HEK293 (cell line): ENCODE results near the gene KLHL18.
"Not testable (repeated sequence)": the region's sequence is repeated elsewhere in the genome, so short reads cannot be mapped to it uniquely, and the experiment has no call there.

Experiments used
- CTCF ChIA-PET: fragments of 350-600 bp; formaldehyde crosslinking; extraction: SDS; loops from one replicate; lab custom pipeline; 2021; ENCODE audit warnings: antibody characterized with exemption; lab: Yijun Ruan, JAX
- POLR2A ChIA-PET: fragments of 300-600 bp; formaldehyde crosslinking; extraction: SDS; loops from one replicate; lab custom pipeline; 2020; ENCODE audit warnings: antibody characterized with exemption, inconsistent platforms; lab: Yijun Ruan, JAX
- H3K27ac ChIP-seq: fragments of 200-500 bp; sonication (Bioruptor generic); 2 replicates; pipeline ENCODE4 v1.5.1; 2014; ENCODE audit warnings: low read depth, low read length, control low read depth, inconsistent platforms; ENCODE audit errors: extremely low read depth
- H3K36me3 ChIP-seq, 2 experiments: fragments of 200-500 bp in 1 of 2; sonication (Bioruptor generic) in 1 of 2; 1 replicate in 1 of 2; 2 replicates in 1 of 2; pipeline ENCODE4 v1.5.1; 2014 to 2017; ENCODE audit warnings: inconsistent platforms in 2 of 2, low read length in 2 of 2; ENCODE audit not compliant: control insufficient read depth in 2 of 2, insufficient read depth in 1 of 2
- H3K4me1 ChIP-seq: fragments of 200-500 bp; sonication (Bioruptor generic); 2 replicates; pipeline ENCODE4 v1.5.1; 2014; ENCODE audit warnings: mild to moderate bottlenecking, low read length, inconsistent platforms; ENCODE audit not compliant: control insufficient read depth, insufficient read depth
- H3K4me3 ChIP-seq: 2 replicates; pipeline ENCODE4 v1.5.1; 2011; ENCODE audit warnings: low read depth, mild to moderate bottlenecking, control low read depth, low read length, moderate library complexity
- H3K9me3 ChIP-seq: fragments of 200-500 bp; sonication (Bioruptor generic); 2 replicates; pipeline ENCODE4 v1.5.1; 2014; ENCODE audit warnings: low read depth, low read length, inconsistent platforms; ENCODE audit not compliant: control insufficient read depth, insufficient read depth
- GLI2 ChIP-seq: fragments of 450-650 bp; formaldehyde crosslinking; IDR thresholded peaks from 2 replicates; pipeline ENCODE4; 2017; ENCODE audit warnings: missing biosample characterization, missing genetic modification characterization, low read depth, borderline replicate concordance
- GLIS1 ChIP-seq: fragments of 450-650 bp; formaldehyde crosslinking; IDR thresholded peaks from 2 replicates; pipeline ENCODE4 v1.5.1; 2016; ENCODE audit warnings: missing biosample characterization, missing genetic modification characterization
- HOXA7 ChIP-seq: sonication (generic); formaldehyde crosslinking; IDR thresholded peaks from 2 replicates; pipeline ENCODE4 v1.8.1; 2022; ENCODE audit warnings: missing genetic modification reagents, borderline replicate concordance
- MEIS1 ChIP-seq: sonication (generic); formaldehyde crosslinking; IDR thresholded peaks from 2 replicates; pipeline ENCODE4 v1.8.1; 2022; ENCODE audit warnings: missing genetic modification reagents, mild to moderate bottlenecking, borderline replicate concordance
- MYNN ChIP-seq: fragments of 450-650 bp; formaldehyde crosslinking; IDR thresholded peaks from 2 replicates; pipeline ENCODE4 v1.5.1; 2016; ENCODE audit warnings: missing biosample characterization, missing genetic modification characterization, borderline replicate concordance
- SP7 ChIP-seq: fragments of 450-650 bp; formaldehyde crosslinking; IDR thresholded peaks from 2 replicates; pipeline ENCODE4 v1.5.1; 2016; ENCODE audit warnings: missing biosample characterization, missing genetic modification characterization
- ZBTB8A ChIP-seq: fragments of 450-650 bp; formaldehyde crosslinking; IDR thresholded peaks from 2 replicates; pipeline ENCODE4 v1.5.1; 2016; ENCODE audit warnings: missing biosample characterization, missing genetic modification characterization
- ZFHX2 ChIP-seq: fragments of 450-650 bp; formaldehyde crosslinking; conservative IDR thresholded peaks from 2 replicates; pipeline ENCODE4 v1.5.1; 2016; ENCODE audit warnings: missing biosample characterization, missing genetic modification characterization
- ZNF175 ChIP-seq: fragments of 450-650 bp; formaldehyde crosslinking; IDR thresholded peaks from 2 replicates; pipeline ENCODE4 v1.5.1; 2016; ENCODE audit warnings: missing biosample characterization, missing genetic modification characterization
- ZNF184 ChIP-seq: fragments of 450-650 bp; IDR thresholded peaks from 2 replicates; pipeline ENCODE4 v1.5.1; 2018; ENCODE audit warnings: missing biosample characterization, mild to moderate bottlenecking, missing genetic modification characterization
- ZNF202 ChIP-seq: fragments of 450-650 bp; formaldehyde crosslinking; IDR thresholded peaks from 2 replicates; pipeline ENCODE4 v1.5.1; 2016; ENCODE audit warnings: missing biosample characterization, missing genetic modification characterization, borderline replicate concordance
- ZNF214 ChIP-seq: fragments of 450-650 bp; formaldehyde crosslinking; IDR thresholded peaks from 2 replicates; pipeline ENCODE4 v1.5.1; 2017; ENCODE audit warnings: missing biosample characterization, mild to moderate bottlenecking, missing genetic modification characterization, borderline replicate concordance
- ZNF324 ChIP-seq: fragments of 450-650 bp; formaldehyde crosslinking; IDR thresholded peaks from 2 replicates; pipeline ENCODE4 v1.5.1; 2016; ENCODE audit warnings: missing biosample characterization, missing genetic modification characterization
- ZNF350 ChIP-seq: fragments of 450-650 bp; formaldehyde crosslinking; IDR thresholded peaks from 2 replicates; pipeline ENCODE4 v1.5.0; 2017; ENCODE audit warnings: missing biosample characterization, mild to moderate bottlenecking, missing genetic modification characterization
- ZNF366 ChIP-seq: fragments of 450-650 bp; formaldehyde crosslinking; conservative IDR thresholded peaks from 2 replicates; pipeline ENCODE4 v1.5.1; 2016; ENCODE audit warnings: missing biosample characterization, missing genetic modification characterization
- ZNF404 ChIP-seq: fragments of 450-650 bp; formaldehyde crosslinking; IDR thresholded peaks from 2 replicates; pipeline ENCODE4 v1.5.1; 2017; ENCODE audit warnings: missing biosample characterization, missing genetic modification characterization
- ZNF423 ChIP-seq: fragments of 450-650 bp; formaldehyde crosslinking; IDR thresholded peaks from 2 replicates; pipeline ENCODE4 v1.5.1; 2016; ENCODE audit warnings: missing biosample characterization, missing genetic modification characterization
- ZNF529 ChIP-seq: fragments of 450-650 bp; formaldehyde crosslinking; IDR thresholded peaks from 2 replicates; pipeline ENCODE4 v1.5.1; 2017; ENCODE audit warnings: missing genetic modification characterization, missing biosample characterization; ENCODE audit not compliant: insufficient replicate concordance
- ZNF544 ChIP-seq: fragments of 450-650 bp; formaldehyde crosslinking; IDR thresholded peaks from 2 replicates; pipeline ENCODE4 v1.5.0; 2017; ENCODE audit warnings: missing biosample characterization, missing genetic modification characterization
- ZNF571 ChIP-seq: fragments of 450-650 bp; formaldehyde crosslinking; IDR thresholded peaks from 2 replicates; pipeline ENCODE4 v1.5.0; 2017; ENCODE audit warnings: missing biosample characterization, missing genetic modification characterization
- ZNF629 ChIP-seq: fragments of 450-650 bp; formaldehyde crosslinking; IDR thresholded peaks from 2 replicates; pipeline ENCODE4 v1.5.1; 2017; ENCODE audit warnings: missing biosample characterization, missing genetic modification characterization
- ZNF785 ChIP-seq: fragments of 450-650 bp; formaldehyde crosslinking; IDR thresholded peaks from 2 replicates; pipeline ENCODE4 v1.5.1; 2016; ENCODE audit warnings: missing biosample characterization, missing genetic modification characterization
- TF ChIP-seq, protein P1 (sequence below): fragments of 450-650 bp; formaldehyde crosslinking; IDR thresholded peaks from 2 replicates; pipeline ENCODE4 v1.5.1; 2017; ENCODE audit warnings: missing biosample characterization, missing genetic modification characterization
- TF ChIP-seq, protein P2 (sequence below): fragments of 450-650 bp; IDR thresholded peaks from 2 replicates; pipeline ENCODE4 v1.5.1; 2018; ENCODE audit warnings: missing biosample characterization, missing genetic modification characterization

The KLHL18 gene

DNA sequence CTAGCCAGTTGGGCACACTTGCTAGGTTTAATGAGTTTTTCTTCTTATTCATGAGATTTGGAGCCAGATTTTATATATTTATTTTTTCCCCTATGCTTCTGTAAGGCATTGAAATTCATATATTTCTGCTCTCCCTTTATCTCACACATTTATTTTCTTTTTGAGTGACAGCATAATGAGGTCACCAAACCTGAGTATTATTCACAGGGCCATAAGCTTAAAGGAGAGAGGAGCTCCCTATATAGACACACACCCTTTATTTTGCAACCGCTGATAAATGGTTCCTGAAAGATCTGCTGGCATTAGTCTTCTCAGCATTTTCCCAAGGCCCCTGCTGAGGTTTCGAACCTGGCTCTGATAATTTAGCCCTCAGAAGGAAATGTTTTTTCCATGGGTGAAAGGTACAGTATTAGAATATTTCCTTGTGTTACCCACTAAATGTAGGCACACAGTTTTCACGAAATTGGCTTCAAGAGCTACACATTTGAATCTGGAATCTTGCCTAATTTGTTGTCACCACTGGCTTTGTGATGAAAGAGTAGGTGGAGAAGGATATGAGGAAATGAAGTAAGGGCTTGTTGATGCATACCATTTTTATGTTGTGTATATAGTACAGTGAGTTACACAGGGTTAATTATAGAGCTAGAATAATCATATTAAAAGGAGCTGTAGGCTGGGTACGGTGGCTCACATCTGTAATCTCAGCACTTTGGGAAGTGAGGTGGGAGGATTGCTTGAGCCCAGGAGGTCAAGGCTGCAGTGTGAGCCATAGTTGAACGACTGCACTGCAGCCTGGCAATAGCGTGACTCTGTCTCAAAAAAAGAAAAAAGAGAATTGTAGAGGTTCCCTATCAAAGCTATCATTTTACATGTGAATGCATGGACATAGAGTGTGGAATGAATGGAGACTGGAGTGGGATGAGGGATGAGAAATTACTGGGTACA lies 6.5 kb downstream of the KLHL18 start (continued):
- TF ChIP-seq MEIS1 (CRISPR knock-in tag) (no peak), MYNN (tag by site-specific recombination) (no peak), ZFHX2 (tag by site-specific recombination) (peak; percentile 50), ZNF404 (no peak), ZNF629 (tag by site-specific recombination) (no peak), ZNF571 (tag by site-specific recombination) (no peak), ZNF324 (no peak), ZNF544 (tag by site-specific recombination) (no peak), GLI2 (tag by site-specific recombination) (no peak), ZNF175 (no peak), ZBTB8A (tag by site-specific recombination) (no peak), ZNF202 (tag by site-specific recombination) (no peak), ZNF184 (tag by site-specific recombination) (no peak), HOXA7 (CRISPR knock-in tag) (no peak), SP7 (tag by site-specific recombination) (peak; percentile 86), ZNF214 (tag by site-specific recombination) (no peak)
- TF ChIP-seq, protein P1, sequence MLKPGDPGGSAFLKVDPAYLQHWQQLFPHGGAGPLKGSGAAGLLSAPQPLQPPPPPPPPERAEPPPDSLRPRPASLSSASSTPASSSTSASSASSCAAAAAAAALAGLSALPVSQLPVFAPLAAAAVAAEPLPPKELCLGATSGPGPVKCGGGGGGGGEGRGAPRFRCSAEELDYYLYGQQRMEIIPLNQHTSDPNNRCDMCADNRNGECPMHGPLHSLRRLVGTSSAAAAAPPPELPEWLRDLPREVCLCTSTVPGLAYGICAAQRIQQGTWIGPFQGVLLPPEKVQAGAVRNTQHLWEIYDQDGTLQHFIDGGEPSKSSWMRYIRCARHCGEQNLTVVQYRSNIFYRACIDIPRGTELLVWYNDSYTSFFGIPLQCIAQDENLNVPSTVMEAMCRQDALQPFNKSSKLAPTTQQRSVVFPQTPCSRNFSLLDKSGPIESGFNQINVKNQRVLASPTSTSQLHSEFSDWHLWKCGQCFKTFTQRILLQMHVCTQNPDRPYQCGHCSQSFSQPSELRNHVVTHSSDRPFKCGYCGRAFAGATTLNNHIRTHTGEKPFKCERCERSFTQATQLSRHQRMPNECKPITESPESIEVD: peak; percentile 77

DNA sequence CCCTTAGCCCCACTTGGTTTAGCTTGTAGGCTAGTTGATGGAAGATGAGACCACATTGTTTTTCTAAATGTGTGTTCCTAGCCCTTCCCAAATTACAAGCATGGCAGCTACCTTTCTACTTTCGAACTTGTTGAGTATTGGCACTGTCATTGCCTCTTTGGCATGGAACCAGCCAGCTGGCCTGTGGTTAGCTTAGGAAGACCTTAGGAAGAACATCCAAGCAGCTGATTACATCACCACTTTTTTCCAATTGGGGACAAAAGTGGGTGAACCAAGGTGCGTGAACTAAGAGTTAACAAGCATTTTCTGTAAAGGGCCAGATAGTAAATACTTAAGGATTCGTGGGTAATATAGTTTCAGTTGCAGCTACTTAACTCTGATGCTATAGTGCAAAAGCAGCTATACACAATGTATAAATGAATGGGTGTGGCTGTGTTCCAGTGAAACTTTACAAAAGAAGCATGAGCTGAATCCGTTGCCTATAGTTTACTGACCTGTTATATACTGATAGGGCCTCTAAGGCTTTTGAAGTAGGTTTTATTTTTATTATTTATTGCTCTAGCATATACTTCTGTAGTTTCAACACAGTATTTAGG lies 8.5 kb downstream of the KLHL18 start:
- CTCF ChIA-PET: interaction anchor here (0.6 to 0.9 kb wide), 3 partner anchors 8 to 626 kb away, joined by 3 to 4 read pairs (median 3); partner anchors contain the start of genes KIF9 and KLHL18
- no peak overlapping the region for H3K4me3 ChIP-seq
- H3K9me3 ChIP-seq: no peaks in the 10 kb centered on the region
- TF ChIP-seq ZNF366 (tag by site-specific recombination) (no peak), ZNF423 (tag by site-specific recombination) (no peak), ZNF350 (no peak), ZNF785 (no peak), ZNF529 (tag by site-specific recombination) (no peak), GLIS1 (no peak)
- TF ChIP-seq, protein P2, sequence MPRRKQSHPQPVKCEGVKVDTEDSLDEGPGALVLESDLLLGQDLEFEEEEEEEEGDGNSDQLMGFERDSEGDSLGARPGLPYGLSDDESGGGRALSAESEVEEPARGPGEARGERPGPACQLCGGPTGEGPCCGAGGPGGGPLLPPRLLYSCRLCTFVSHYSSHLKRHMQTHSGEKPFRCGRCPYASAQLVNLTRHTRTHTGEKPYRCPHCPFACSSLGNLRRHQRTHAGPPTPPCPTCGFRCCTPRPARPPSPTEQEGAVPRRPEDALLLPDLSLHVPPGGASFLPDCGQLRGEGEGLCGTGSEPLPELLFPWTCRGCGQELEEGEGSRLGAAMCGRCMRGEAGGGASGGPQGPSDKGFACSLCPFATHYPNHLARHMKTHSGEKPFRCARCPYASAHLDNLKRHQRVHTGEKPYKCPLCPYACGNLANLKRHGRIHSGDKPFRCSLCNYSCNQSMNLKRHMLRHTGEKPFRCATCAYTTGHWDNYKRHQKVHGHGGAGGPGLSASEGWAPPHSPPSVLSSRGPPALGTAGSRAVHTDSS (tag by site-specific recombination): no peak
- TF ChIP-seq, all 188 proteins: peak for 0
- Histone ChIP-seq H3K27ac (no peak overlapping the region), H3K4me1 (no peaks in the 10 kb centered on the region; the same call in 1 of the 2 replicates), H3K36me3 (peaks cover 0 to 44% of the 10 kb centered on the region in 2 experiments; a peak in 2 of 3 replicates)
- POLR2A ChIA-PET: interaction anchor here (0.6 to 1.8 kb wide), 2 partner anchors 8 to 347 kb away, joined by 4 to 5 read pairs; partner anchors contain the start of genes KIF9 and KLHL18

DNA sequence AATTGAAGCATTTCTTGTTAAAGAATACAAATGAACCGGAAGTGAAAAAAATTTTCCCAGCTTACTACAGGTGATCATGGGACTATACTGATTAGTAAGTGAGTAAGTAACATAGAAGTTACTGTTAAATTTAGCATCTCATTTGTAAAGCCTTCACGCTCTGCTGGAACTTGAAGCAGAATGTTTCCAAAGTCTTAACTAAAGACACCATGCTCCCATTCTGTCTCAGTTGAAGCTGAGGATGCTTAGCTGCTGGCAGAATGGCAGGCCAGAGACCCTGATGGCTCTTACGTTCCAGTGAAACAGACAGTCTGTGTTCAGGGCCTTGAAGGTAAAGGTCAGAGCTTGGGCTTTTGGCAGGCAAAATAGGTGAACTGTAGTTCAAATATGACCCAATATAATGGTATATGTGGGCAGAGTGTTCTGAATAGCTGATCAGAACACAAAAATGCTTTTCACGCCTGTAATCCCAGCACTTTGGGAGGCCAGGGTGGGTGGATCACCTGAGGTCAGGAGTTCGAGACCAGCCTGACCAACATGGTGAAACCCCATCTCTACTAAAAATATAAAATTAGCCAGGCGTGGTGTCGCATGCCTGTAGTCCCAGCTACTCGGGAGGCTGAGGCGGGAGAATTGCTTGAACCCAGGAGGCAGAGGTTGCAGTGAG lies 9.1 kb downstream of the KLHL18 start:
- H3K4me3 ChIP-seq, H3K9me3 ChIP-seq, H3K27ac ChIP-seq, H3K4me1 ChIP-seq: not testable (repeated sequence)
- peaks cover 0 to 37% of the 10 kb centered on the region in 2 experiments; a peak in 2 of 3 replicates for H3K36me3 ChIP-seq
- CTCF ChIA-PET: interaction anchor here (0.6 to 0.9 kb wide), 3 partner anchors 9 to 627 kb away, joined by 3 to 4 read pairs (median 3); partner anchors contain the start of genes KIF9 and KLHL18
- POLR2A ChIA-PET: interaction anchor here (0.6 to 1.8 kb wide), 2 partner anchors 9 to 15 kb away, joined by 5 read pairs; partner anchors contain the start of genes KIF9 and KLHL18
